ENCODE measurements around the gene ABHD17A. TPM values are rescaled to one million over a fixed set of nuclear protein-coding genes. Genes with fewer than 3 reads are reported as not detected.

ABHD17A gene
- polyA plus RNA-seq, 1 experiment, result 48.8 TPM

- POLR2A ChIA-PET, result no interaction called here
- peaks cover 16% of the 10 kb centered on the region for H3K36me3 ChIP-seq (ENCODE audit: control insufficient read depth, insufficient read depth, low read length)
- no peak for DNase-seq (ENCODE audit: low read depth)
- no peaks in the 10 kb centered on the region for H3K27me3 ChIP-seq (ENCODE audit: control insufficient read depth, insufficient read depth, low read length)
- CTCF ChIA-PET, result no interaction called here
- no peak overlapping the region for H3K4me3 ChIP-seq (ENCODE audit: low read depth, low read length)
- no peak for TF ChIP-seq CTCF (IDR thresholded peaks at IDR 0.05; ENCODE audit: insufficient read depth, low read depth, low read length)
These were observed 25.8 kb upstream of the ABHD17A start for GRCh38 chr19:1911098-1911497.

GRCh38 chr19:1910177-1910576 is 24.9 kb upstream of the ABHD17A start:
- CTCF ChIA-PET, result no interaction called here
- TF ChIP-seq CTCF (IDR thresholded peaks at IDR 0.05; ENCODE audit: insufficient read depth, low read depth, low read length), result no peak
- no peak for DNase-seq (ENCODE audit: low read depth)
- no peaks in the 10 kb centered on the region for H3K27me3 ChIP-seq (ENCODE audit: control insufficient read depth, insufficient read depth, low read length)
- H3K36me3 ChIP-seq (ENCODE audit: control insufficient read depth, insufficient read depth, low read length), result peaks cover 16% of the 10 kb centered on the region
- H3K4me3 ChIP-seq (ENCODE audit: low read depth, low read length), result no peak overlapping the region
- POLR2A ChIA-PET, result no interaction called here

- POLR2A ChIA-PET, result no interaction called here
- no peak for TF ChIP-seq CTCF (IDR thresholded peaks at IDR 0.05; ENCODE audit: insufficient read depth, low read depth, low read length)
- H3K4me3 ChIP-seq (ENCODE audit: low read depth, low read length), result no peak overlapping the region
These were observed 24.4 kb upstream of the ABHD17A start for GRCh38 chr19:1909761-1910080.

GRCh38 chr19:1908364-1908678 is 23.0 kb upstream of the ABHD17A start:
- peaks cover 9% of the 10 kb centered on the region for H3K36me3 ChIP-seq (ENCODE audit: control insufficient read depth, insufficient read depth, low read length)
- TF ChIP-seq CTCF (IDR thresholded peaks at IDR 0.05; ENCODE audit: insufficient read depth, low read depth, low read length), result no peak
- H3K27me3 ChIP-seq (ENCODE audit: control insufficient read depth, insufficient read depth, low read length), result no peaks in the 10 kb centered on the region
- no peak for DNase-seq (ENCODE audit: low read depth)
- ChIA-PET POLR2A (no interaction called here), CTCF (interaction anchor here (0.6 kb wide), 1 partner anchor 11 kb away, joined by 3 read pairs; no protein-coding TSS in a partner anchor)
- H3K4me3 ChIP-seq (ENCODE audit: low read depth, low read length), result no peak overlapping the region

More at GRCh38 chr19:1909761-1910080, 24.4 kb upstream of the ABHD17A start:
- CTCF ChIA-PET, result no interaction called here
- H3K27me3 ChIP-seq (ENCODE audit: control insufficient read depth, insufficient read depth, low read length), result no peaks in the 10 kb centered on the region
- no peak for DNase-seq (ENCODE audit: low read depth)
- H3K36me3 ChIP-seq (ENCODE audit: control insufficient read depth, insufficient read depth, low read length), result peaks cover 12% of the 10 kb centered on the region

GRCh38 chr19:1907563-1908363 is 22.5 kb upstream of the ABHD17A start:
- Histone ChIP-seq H3K27me3 (ENCODE audit: control insufficient read depth, insufficient read depth, low read length) (no peaks in the 10 kb centered on the region), H3K4me3 (ENCODE audit: low read depth, low read length) (no peak overlapping the region), H3K36me3 (ENCODE audit: control insufficient read depth, insufficient read depth, low read length) (peaks cover 5% of the 10 kb centered on the region)
- ChIA-PET CTCF (interaction anchor here (0.6 kb wide), 1 partner anchor 12 kb away, joined by 3 read pairs; no protein-coding TSS in a partner anchor), POLR2A (no interaction called here)
- TF ChIP-seq CTCF (IDR thresholded peaks at IDR 0.05; ENCODE audit: insufficient read depth, low read depth, low read length), result no peak
- DNase-seq (ENCODE audit: low read depth), result no peak

All from BJ (cell line).